ENCODE results near the gene INHBE. TPM values are rescaled to one million over a fixed set of nuclear protein-coding genes. Genes with fewer than 3 reads are reported as not detected.

INHBE gene
- total and polyA plus RNA-seq, 2 of the 8 experiments (the other 6 are each of a cell fraction or from before 2014, with no cell fraction given) = 10.2 to 18.8 TPM

GRCh38 chr12:57416039-57416996 lies 38.8 kb upstream of the INHBE start (continued):
- no peak for TF ChIP-seq CHD7 (IDR thresholded peaks at IDR 0.05; ENCODE audit: insufficient replicate concordance, low read length)
- TF ChIP-seq JUN (IDR thresholded peaks at IDR 0.05; ENCODE audit: low read depth, low read length) = no peak
- TF ChIP-seq EGR1 (IDR thresholded peaks at IDR 0.05; ENCODE audit: borderline replicate concordance, low read depth, low read length) = no peak
- TF ChIP-seq RBBP5 (IDR thresholded peaks at IDR 0.05; ENCODE audit: borderline replicate concordance, low read depth, low read length) = no peak
- no peak for TF ChIP-seq CHD2 (IDR thresholded peaks at IDR 0.05; ENCODE audit: low read length)
- no peak for TF ChIP-seq SP4 (IDR thresholded peaks at IDR 0.05; ENCODE audit: low read length)
- no peak for TF ChIP-seq BCL11A (IDR thresholded peaks at IDR 0.05; ENCODE audit: low read depth in 2 of 2, low read length in 2 of 2)
- no peak for TF ChIP-seq RAD21 (IDR thresholded peaks at IDR 0.05 in 1 of 2, conservative IDR thresholded peaks at IDR 0.05 in 1 of 2; ENCODE audit: low read depth in 2 of 2, low read length in 2 of 2)
